Astrocyte of the spinal cord (primary cell): ENCODE data around the gene DUSP12.

Experiments
- DNase-seq: peaks from one replicate; pipeline ENCODE4 v3.0.0; 2011; ENCODE audit warnings: low read depth, low spot score
- H3K4me3 ChIP-seq: 2 replicates; pipeline ENCODE4 v1.5.1; 2011; ENCODE audit warnings: low read depth, mild to moderate bottlenecking, low read length, moderate library complexity
- CTCF ChIP-seq: IDR thresholded peaks from 2 replicates; pipeline ENCODE4 v1.5.1; 2012; ENCODE audit warnings: low read depth, mild to moderate bottlenecking, low read length, inconsistent platforms
- in situ Hi-C: cut with HindIII; loops from 2 replicates; pipeline ENCODE4 v1.10.0; 2017; ENCODE audit warnings: low sequenced_read_pairs

DUSP12 gene

GRCh38 chr1:161727256-161727924 is 22.2 kb upstream of the DUSP12 start:
- H3K4me3 ChIP-seq = peak overlapping the region; percentile 59
- peak; percentile 87 for DNase-seq
- in situ Hi-C loops = loop anchor here (25.0 kb wide), 1 partner anchor 90 kb away; the partner anchor contains the start of gene FCGR3B
- TF ChIP-seq CTCF = no peak

GRCh38 chr1:161728376-161729226 is 21.0 kb upstream of the DUSP12 start:
- DNase-seq = no peak
- H3K4me3 ChIP-seq = no peak overlapping the region
- TF ChIP-seq CTCF = no peak
- in situ Hi-C loops = loop anchor here (25.0 kb wide), 1 partner anchor 91 kb away; the partner anchor contains the start of gene FCGR3B

GRCh38 chr1:161730050-161730564 is 19.5 kb upstream of the DUSP12 start:
- no peak overlapping the region for H3K4me3 ChIP-seq
- DNase-seq = peak; percentile 60
- in situ Hi-C loops = loop anchor here (25.0 kb wide), 1 partner anchor 93 kb away; the partner anchor contains the start of gene FCGR3B
- TF ChIP-seq CTCF = no peak

- in situ Hi-C loops = loop anchor here (25.0 kb wide), 1 partner anchor 94 kb away; the partner anchor contains the start of gene FCGR3B
- DNase-seq = no peak
- H3K4me3 ChIP-seq = no peak overlapping the region
- no peak for TF ChIP-seq CTCF
Measured at GRCh38 chr1:161731241-161731640, 18.3 kb upstream of the DUSP12 start.

- no peak overlapping the region for H3K4me3 ChIP-seq
- DNase-seq = no peak
- no peak for TF ChIP-seq CTCF
- in situ Hi-C loops = loop anchor here (25.0 kb wide), 1 partner anchor 95 kb away; the partner anchor contains the start of gene FCGR3B
Measured at GRCh38 chr1:161731981-161732718, 17.4 kb upstream of the DUSP12 start.

- TF ChIP-seq CTCF = no peak
- in situ Hi-C loops = loop anchor here (25.0 kb wide), 1 partner anchor 96 kb away; the partner anchor contains the start of gene FCGR3B
- no peak overlapping the region for H3K4me3 ChIP-seq
- peak; percentile 84 for DNase-seq
Measured at GRCh38 chr1:161733526-161733925, 16.1 kb upstream of the DUSP12 start.
